Vagina (tissue), 2 donors: Measurements from ENCODE around the gene PMPCA. TPM values are rescaled to one million over a fixed set of nuclear protein-coding genes. Genes with fewer than 3 reads are reported as not detected.

Experiments used
- DNase-seq, 2 donors: peaks; one replicate each; pipeline ENCODE4 v3.0.0-alpha.2; 2017; ENCODE audit errors: extremely low spot score in 2 of 2
- H3K27ac ChIP-seq: fragments of 200-600 bp; sonication (generic); one replicate; pipeline ENCODE4 v1.5.1; 2019
- H3K27me3 ChIP-seq: fragments of 200-600 bp; sonication (generic); one replicate; pipeline ENCODE4 v1.5.1; 2019
- H3K36me3 ChIP-seq, 2 donors: fragments of 200-600 bp; sonication (generic); one replicate each; pipeline ENCODE4 v1.5.1; 2017 to 2019
- H3K4me1 ChIP-seq: fragments of 200-600 bp; sonication (generic); one replicate; pipeline ENCODE4 v1.5.1; 2019
- H3K4me3 ChIP-seq, 2 donors: fragments of 200-600 bp; sonication (generic); 1 replicate in 1 of 2; 2 replicates in 1 of 2; pipeline ENCODE4 v1.5.1; 2016 to 2019
- H3K9me3 ChIP-seq: fragments of 200-600 bp; sonication (generic); one replicate; pipeline ENCODE4 v1.5.1; 2019
- POLR2A ChIP-seq, 2 donors: fragments of 450-650 bp; IDR thresholded peaks; one replicate each; pipeline ENCODE4 v1.6.1; 2017; ENCODE audit warnings: antibody characterized with exemption in 2 of 2, mild to moderate bottlenecking in 2 of 2, moderate library complexity in 2 of 2
- POLR2AphosphoS5 ChIP-seq, 2 donors: sonication (generic); formaldehyde crosslinking; IDR thresholded peaks; one replicate each; pipeline ENCODE4 v1.9.0; 2017; ENCODE audit warnings: antibody characterized with exemption in 2 of 2, mild to moderate bottlenecking in 2 of 2, low read depth in 1 of 2; ENCODE audit not compliant: insufficient read depth in 1 of 2
- intact Hi-C: fragments of 100-400 bp; cut with DNase I; formaldehyde crosslinking; loops from one replicate; pipeline ENCODE4 v1.15.1; 2023
- total RNA-seq: library from RNA; depleted of rRNA; stranded (reverse); fragments of >200 nt; gene quantifications from one replicate; pipeline ENCODE4 v1.2.3, GENCODE V29; 2016
- TF ChIP-seq, protein P1 (sequence below), 3 experiments: fragments of 450-650 bp in 2 of 3; fragments of 200-600 bp in 1 of 3; sonication (generic) in 1 of 3; IDR thresholded peaks; one replicate each; pipeline ENCODE4 v1.5.1; 2017 to 2019; ENCODE audit warnings: antibody characterized with exemption in 3 of 3, mild to moderate bottlenecking in 2 of 3, moderate library complexity in 2 of 3

PMPCA gene
- total RNA-seq, 1 donor from 2014 or later = 23.6 TPM

DNA sequence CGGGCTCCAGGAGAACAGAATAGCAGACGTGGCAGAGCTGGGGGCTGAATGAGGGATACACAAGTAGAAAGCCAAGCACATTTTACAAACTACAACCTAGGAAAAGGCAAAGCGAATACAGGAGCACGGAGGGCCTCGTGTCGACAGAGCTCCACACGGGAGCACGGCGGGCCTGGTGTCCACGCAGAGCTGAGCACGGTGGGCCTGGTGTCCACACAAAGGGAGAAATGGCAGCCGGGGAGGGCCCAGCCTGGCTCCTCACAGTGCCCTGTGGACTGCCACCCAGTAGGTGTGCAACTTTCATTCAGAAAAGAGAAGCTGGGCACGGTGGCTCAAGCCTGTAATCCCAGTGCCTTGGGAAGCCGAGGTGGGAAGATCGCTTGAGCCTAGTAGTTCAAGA is 32.6 kb downstream of the PMPCA start:
- DNase-seq = no peak
- TF ChIP-seq, protein P1, sequence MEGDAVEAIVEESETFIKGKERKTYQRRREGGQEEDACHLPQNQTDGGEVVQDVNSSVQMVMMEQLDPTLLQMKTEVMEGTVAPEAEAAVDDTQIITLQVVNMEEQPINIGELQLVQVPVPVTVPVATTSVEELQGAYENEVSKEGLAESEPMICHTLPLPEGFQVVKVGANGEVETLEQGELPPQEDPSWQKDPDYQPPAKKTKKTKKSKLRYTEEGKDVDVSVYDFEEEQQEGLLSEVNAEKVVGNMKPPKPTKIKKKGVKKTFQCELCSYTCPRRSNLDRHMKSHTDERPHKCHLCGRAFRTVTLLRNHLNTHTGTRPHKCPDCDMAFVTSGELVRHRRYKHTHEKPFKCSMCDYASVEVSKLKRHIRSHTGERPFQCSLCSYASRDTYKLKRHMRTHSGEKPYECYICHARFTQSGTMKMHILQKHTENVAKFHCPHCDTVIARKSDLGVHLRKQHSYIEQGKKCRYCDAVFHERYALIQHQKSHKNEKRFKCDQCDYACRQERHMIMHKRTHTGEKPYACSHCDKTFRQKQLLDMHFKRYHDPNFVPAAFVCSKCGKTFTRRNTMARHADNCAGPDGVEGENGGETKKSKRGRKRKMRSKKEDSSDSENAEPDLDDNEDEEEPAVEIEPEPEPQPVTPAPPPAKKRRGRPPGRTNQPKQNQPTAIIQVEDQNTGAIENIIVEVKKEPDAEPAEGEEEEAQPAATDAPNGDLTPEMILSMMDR (IDR thresholded peaks at IDR 0.05) = no peak
- TF ChIP-seq POLR2AphosphoS5 (IDR thresholded peaks at IDR 0.05; ENCODE audit: insufficient read depth in 1 of 2, low read depth in 1 of 2) = no peak
- TF ChIP-seq POLR2A (IDR thresholded peaks at IDR 0.05) = no peak
- H3K36me3 ChIP-seq = peaks cover 0 to 68% of the 10 kb centered on the region in 2 donors
- H3K4me3 ChIP-seq = no peak overlapping the region
- H3K9me3 ChIP-seq = no peaks in the 10 kb centered on the region
- no peak overlapping the region for H3K27ac ChIP-seq
- no peaks in the 10 kb centered on the region for H3K27me3 ChIP-seq
- intact Hi-C loops = no loop called here
- peaks cover 8% of the 10 kb centered on the region for H3K4me1 ChIP-seq

DNA sequence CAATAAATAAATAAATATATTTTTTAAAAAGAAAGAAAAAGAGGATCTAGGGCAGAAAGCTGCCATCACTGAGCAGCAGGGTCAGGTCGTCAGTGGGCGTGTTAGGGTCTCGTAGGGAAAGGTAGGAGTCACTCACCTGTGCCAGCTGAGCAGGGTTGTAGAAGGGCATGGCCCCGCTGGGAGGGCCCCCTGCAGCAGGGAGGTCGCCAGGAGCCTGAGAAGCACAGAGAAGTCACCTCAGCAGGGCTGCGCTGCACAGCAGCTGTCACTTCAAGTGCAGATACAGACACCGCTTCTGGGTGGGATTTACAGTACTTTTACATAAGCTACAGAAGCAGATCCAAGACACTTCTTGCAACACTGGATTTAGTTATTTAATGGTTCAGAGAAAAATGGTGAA is 33.2 kb downstream of the PMPCA start:
- Histone ChIP-seq H3K4me1 (peaks cover 2% of the 10 kb centered on the region), H3K4me3 (no peak overlapping the region), H3K36me3 (peaks cover 0 to 74% of the 10 kb centered on the region in 2 donors), H3K9me3 (no peaks in the 10 kb centered on the region), H3K27ac (no peak overlapping the region), H3K27me3 (no peaks in the 10 kb centered on the region)
- DNase-seq = no peak
- no peak for TF ChIP-seq POLR2AphosphoS5 (IDR thresholded peaks at IDR 0.05; ENCODE audit: insufficient read depth in 1 of 2, low read depth in 1 of 2)
- intact Hi-C loops = no loop called here

DNA sequence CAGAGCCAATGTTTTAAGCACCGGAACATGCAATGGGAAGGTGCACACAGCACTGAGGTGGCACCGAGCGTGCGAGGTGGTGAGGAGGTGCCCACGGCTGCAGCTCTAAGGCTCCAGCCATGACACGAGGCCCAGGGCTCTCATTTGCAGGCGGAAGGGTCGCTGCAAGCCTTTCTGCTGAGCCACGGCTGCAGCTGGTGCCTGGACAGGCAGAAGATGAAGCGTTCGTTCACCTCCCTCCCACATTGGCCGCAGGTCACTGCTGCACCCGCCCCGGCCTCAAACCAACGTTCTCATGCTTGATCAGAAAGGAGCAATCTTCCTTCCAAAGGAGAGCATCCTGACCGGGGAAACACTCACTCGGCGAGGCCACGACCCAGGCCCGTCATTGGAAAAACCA is 33.6 kb downstream of the PMPCA start:
- Histone ChIP-seq H3K36me3 (peaks cover 0 to 78% of the 10 kb centered on the region in 2 donors), H3K27ac (no peak overlapping the region), H3K27me3 (no peaks in the 10 kb centered on the region), H3K4me3 (no peak overlapping the region), H3K4me1 (no peaks in the 10 kb centered on the region), H3K9me3 (no peaks in the 10 kb centered on the region)
- no peak for DNase-seq
- no peak for TF ChIP-seq POLR2AphosphoS5 (IDR thresholded peaks at IDR 0.05; ENCODE audit: insufficient read depth in 1 of 2, low read depth in 1 of 2)
- TF ChIP-seq, protein P1 (IDR thresholded peaks at IDR 0.05) = no peak
- TF ChIP-seq POLR2A (IDR thresholded peaks at IDR 0.05) = no peak
- intact Hi-C loops = no loop called here

DNA sequence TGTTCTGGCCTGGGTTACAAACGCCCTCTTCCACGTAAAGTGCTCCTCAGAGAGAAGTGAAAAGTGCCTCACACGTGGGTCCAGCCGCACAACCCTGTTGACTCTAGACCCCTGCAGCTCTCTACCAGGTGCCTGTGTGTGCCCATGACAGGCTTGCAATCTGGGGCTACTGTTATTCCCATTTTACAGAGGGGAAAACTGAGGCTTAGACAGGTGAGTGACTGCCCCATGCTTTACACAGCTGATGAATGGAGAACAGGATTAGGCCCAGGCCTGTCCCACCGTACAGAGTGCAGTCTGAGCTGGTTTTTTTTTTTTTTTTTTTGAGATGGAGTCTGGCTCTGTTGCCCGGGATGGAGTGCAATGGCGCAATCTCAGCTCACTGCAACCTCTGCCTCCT is 35.3 kb downstream of the PMPCA start:
- no peak for TF ChIP-seq POLR2A (IDR thresholded peaks at IDR 0.05)
- TF ChIP-seq, protein P1 (IDR thresholded peaks at IDR 0.05) = no peak
- no peak for TF ChIP-seq POLR2AphosphoS5 (IDR thresholded peaks at IDR 0.05; ENCODE audit: insufficient read depth in 1 of 2, low read depth in 1 of 2)
- H3K36me3 ChIP-seq = peaks cover 0 to 93% of the 10 kb centered on the region in 2 donors
- DNase-seq = no peak
- intact Hi-C loops = no loop called here
- H3K4me3 ChIP-seq = no peak overlapping the region
- no peaks in the 10 kb centered on the region for H3K9me3 ChIP-seq
- no peaks in the 10 kb centered on the region for H3K27me3 ChIP-seq
- H3K27ac ChIP-seq = no peak overlapping the region
- no peaks in the 10 kb centered on the region for H3K4me1 ChIP-seq

DNA sequence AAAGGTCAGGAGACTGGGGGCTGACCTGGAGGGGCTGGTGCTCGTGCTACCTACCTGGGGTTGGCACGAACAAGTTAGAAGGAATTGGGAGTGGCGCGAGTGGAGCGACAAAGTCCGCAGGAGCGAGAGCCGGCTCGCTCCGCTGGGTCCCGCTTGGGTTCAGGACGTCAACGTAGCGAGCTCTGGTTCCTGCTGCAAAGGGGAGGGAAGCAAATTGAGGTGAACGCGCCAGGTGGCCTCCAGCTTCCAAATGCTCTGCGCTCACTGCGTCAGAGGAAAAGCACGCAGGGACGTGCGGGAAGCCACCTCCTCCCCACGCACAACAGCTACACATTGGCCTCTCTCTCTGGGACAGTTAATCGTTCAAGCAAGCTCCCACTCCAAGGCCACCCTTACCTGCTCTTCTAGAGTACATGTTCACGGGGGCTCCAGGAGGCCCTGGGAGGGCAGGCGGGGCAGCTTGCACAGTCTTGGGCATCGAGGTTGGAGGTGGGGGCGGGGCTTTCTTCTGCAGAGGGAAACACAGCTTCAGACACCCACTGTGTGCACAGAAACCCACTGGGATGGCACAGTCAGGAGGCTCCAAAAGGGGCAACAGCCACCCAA is 36.8 kb downstream of the PMPCA start:
- peaks cover 0 to 93% of the 10 kb centered on the region in 2 donors for H3K36me3 ChIP-seq
- H3K4me1 ChIP-seq = no peaks in the 10 kb centered on the region
- H3K9me3 ChIP-seq = no peaks in the 10 kb centered on the region
- H3K4me3 ChIP-seq = no peak overlapping the region
- no peak overlapping the region for H3K27ac ChIP-seq
- no peak for TF ChIP-seq POLR2AphosphoS5 (IDR thresholded peaks at IDR 0.05; ENCODE audit: insufficient read depth in 1 of 2, low read depth in 1 of 2)
- TF ChIP-seq, protein P1 (IDR thresholded peaks at IDR 0.05) = no peak
- no peak for TF ChIP-seq POLR2A (IDR thresholded peaks at IDR 0.05)
- intact Hi-C loops = no loop called here
- DNase-seq = no peak
- H3K27me3 ChIP-seq = no peaks in the 10 kb centered on the region
